Femur (tissue), 1 donor: ENCODE measurements around the gene IL9R.
"Not testable (repeated sequence)": the region's sequence is repeated elsewhere in the genome, so short reads cannot be mapped to it uniquely, and the experiment has no call there.

ENCODE experiments used
- DNase-seq: peaks from one replicate; pipeline ENCODE4 v3.0.0-alpha.2; 2017

IL9R gene

DNA sequence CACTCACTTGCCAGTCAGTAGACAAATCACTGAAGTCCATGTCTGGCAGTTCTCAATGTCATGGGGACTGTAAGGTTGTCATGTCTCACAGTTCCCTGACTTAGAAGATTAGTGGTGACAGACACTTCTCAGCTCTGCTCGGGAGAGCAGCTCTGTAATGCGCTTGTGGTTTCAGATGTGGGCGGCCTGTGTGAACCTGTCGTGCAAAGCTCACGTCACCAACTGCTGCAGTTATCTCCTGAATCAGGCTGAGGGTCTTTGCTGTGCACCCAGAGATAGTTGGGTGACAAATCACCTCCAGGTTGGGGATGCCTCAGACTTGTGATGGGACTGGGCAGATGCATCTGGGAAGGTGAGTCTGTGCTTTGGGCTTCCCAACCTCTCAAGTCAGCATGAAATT, at the start of gene IL9R:
TSS of gene IL9R (plus strand) at position 261 of the 400 bp plus-strand sequence. CDS start at position 325, 64 bp downstream.
- DNase-seq = no peak

DNA sequence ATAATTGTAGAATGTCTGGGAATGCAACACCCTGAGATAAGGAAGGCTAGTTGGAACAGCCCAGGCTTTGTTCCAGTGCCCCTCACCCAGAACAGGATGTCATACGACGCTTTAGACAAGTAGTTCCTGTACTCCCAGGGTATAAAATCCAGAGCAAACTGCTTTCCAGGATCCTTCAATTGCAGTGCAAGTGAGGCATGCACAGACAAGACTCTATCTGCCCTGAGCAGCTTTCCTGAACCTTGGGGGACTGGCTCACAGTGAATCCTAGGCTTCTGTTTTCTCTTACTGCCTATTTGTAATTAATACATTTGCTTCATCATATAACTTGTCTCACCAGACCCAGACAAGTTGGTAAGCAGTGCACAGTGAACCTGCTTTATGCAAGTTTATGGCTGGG, 48.4 kb upstream of the IL9R start:
- no peak for DNase-seq

DNA sequence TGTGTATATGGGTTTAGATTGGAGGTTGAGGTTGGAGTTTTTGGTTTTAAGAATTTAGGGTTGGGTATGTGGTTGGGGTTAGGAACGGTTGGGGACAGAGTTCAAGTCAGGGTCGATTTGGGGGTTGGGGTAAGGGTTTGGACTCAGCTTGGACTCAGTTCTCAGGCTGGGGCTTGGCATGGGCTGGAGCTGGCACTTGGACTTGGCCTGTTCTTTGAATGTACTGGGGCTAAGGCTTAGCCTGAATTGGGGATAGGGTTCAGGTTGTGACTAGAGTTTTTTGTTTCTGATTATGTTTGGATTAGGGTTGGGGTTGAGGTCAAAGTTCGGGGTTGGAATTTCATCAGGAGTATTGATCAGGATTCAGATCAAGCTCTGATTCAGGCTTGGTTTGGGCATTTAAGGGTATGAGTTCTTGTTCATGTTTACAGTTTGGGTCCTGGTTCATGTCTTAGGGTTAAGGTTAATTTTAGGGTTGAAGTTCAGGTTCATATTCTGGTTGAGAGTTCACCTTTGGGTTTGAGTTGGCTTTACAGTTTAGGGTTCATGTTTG, 46.2 kb upstream of the IL9R start:
- no peak for DNase-seq

DNA sequence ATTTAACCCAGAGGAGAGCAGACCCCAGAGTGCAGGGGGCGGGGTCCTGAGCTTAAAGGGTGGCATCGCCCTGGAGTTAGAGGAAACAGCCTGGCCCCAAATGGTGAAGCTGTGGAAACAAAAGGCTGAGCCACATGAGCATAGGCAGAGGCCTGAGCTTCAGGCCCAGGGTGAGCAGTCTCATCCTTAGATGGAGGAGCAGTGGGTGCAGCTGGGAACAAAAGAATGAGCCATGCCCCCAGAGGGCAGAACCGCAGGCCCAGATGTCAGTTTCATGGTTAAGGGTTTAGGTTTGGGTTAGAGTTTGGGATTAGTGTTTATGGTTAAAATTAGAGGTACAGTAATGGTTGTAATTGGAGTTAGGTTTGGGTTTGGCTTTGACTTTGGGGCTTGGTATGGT, 44.4 kb upstream of the IL9R start:
- DNase-seq = no peak

- DNase-seq = no peak
Observed at GRCh38 chrX:155954793-155955192, 42.7 kb upstream of the IL9R start.

DNA sequence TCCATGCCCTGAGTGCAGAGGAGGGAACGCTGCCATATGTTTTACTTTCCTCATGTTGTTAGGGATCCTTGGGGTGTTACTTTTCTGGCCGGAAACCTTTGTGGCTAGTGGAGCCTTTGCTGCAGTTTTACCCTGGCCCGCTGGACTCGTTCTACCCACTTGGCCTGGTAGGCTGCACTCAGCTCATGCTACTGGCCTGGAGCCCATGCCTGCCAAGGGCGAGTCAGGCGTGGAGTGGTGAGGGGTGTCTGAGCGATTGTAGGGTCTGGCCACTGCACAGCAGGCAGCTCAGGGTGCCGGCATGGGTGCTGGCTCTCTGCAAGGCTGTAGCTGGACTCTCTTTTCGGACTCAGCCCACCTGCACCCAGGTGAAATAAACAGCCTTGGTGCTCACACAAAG, 41.4 kb upstream of the IL9R start:
- DNase-seq = no peak

DNA sequence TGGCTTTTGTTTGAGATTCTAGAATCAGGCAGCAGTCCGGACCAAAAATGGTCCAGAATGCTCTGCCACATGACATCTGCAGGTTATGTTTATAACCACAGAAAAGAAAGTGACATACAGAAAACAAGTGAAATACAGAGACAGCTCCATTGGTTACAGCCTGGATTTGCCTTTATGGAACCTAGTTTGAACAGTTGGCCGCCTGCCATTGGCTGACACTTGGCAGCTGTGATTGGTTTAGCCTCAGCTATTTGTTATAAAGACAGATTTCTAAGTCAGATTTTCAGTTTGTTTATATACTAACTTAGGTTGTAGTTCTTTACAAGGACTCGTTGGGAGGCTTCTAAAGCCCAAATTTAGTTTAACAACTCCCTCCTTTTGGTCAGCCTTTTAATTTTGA, 40.8 kb upstream of the IL9R start:
- DNase-seq = no peak

DNA sequence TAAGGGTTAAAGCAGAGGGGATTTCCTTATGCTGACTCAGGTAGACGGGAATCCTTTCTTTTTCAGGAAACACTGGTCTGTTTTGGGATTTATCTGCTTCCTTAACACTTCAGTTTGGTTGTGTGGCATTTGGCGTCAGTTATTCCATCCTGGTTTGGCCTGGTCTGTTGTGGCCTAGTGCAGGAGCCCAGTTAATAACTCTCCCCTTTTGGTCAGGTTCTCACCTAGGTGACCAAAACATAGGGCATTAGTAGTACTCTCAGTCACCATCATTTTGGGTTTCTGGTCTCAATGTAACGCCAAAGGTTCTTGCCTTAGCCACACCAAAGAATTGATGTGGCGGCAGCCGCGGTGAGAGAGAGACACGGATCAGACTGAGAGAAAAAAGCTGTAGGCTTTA, 39.7 kb upstream of the IL9R start:
- no peak for DNase-seq

DNA sequence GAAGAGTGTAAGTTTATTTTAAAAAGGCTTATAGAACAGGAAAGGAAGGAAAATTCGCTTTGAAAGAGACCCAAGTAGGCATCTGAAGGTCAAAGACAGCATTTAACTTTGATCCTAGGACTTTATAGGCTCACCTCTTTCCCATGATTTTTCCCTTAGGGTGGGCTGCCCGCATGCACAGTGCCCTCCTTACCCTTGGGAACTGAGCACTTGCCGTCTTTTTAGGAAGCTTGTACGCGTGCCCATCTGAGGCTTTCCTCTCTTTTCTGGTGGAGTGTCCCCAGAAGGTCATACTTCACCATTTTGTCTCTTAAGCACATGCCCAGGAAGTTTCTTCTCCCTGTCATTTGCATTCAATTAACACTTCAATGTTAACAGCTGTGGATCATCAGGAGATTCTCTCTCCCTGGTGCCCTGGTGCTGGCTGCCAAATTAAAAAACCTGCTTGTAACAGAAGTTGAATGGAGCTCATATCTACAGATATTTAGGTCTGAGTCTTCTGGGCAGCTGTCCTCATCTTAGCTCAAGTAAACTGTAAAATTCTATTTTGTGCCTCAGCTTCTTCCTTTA, 38.4 kb upstream of the IL9R start:
- DNase-seq = no peak

DNA sequence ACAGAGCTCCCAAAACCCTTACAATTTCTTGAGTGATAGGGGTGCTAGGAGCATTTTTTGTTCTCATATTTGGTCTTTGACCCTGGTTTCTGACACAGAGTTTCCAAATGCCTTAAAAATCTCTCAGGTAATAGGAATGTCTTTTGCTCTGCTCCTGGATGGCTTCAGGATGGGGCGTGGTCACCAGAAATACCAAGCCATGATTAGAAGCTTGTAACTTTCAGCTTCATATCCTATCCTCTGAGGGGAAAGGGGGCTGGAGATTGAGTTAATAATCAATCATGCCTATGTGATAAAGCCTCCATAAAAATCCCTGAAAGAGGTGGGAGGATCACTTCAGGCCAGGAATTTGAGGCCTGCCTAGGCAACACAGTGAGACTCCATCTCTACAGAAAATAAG, 34.6 kb upstream of the IL9R start:
- no peak for DNase-seq

DNA sequence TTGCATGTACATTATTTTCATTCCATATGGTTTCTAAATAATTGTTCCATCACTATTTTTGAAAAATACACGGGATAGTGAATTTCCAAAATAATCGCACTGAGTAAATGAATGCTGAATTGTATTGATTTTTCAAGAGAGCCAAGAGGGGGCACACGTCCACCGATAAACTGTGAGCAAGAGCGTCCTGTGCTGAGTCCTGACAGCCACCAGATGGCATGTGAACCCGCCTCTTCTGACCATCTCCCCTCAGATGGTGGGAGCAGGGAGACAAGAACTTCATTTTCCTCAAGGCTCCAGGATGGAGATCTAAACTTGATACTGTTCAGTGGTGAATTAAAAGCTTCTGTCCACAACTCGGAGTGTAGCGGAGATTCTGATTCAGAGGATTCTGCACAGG, 30.6 kb upstream of the IL9R start:
- DNase-seq = no peak

DNA sequence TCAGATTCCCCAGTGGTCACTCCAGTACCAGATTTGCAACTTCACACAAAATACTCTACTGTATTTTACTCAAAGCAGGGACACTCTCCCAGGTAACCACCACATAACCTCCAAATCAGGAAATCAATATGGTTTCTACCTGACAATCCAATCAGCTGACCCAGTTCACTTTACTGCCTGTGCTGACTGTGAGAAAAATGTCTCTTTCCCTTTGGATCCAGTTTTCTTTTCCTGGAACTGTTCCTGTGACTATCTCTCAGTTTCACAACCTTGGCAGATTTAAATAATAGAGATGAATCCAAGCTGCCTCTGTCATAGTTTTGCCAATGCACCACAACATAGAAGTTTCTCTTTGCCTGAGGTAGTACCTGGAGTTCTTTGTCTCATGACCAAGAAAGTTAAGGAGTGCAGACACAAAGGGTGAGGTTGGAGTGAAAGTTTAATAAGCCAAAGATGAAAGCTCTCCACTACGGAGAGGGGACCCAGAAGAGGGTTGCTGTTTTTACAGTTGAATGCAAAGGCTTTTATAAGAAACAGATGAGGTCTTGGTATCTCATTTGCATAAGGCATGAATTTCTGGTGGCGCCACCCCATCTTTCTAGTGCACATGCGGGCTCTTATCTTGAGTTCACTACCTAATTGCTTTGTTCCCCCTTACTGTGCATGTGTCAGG, 29.7 kb upstream of the IL9R start:
- DNase-seq = no peak

GRCh38 chrX:155968326-155968661, 29.2 kb upstream of the IL9R start:
- no peak for DNase-seq

DNA sequence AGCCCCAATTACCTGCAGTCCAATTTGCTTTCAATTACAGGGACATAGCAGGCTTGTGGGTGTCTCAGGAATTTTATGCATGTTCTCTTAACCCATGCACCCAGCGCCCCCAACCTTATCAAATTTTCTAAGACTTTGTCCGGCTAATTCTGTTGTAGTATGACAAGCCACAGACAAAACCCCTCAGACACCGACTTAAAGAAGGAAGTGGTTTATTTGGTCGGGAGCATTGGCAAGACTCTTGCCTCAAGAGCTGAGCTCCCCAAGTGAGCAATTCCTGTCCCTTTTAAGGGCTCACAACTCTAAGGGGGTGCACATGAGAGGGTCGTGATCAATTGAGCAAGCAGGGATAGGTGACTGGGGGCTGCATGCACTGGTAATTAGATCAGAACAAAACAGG, 28.7 kb upstream of the IL9R start:
- DNase-seq = no peak

DNA sequence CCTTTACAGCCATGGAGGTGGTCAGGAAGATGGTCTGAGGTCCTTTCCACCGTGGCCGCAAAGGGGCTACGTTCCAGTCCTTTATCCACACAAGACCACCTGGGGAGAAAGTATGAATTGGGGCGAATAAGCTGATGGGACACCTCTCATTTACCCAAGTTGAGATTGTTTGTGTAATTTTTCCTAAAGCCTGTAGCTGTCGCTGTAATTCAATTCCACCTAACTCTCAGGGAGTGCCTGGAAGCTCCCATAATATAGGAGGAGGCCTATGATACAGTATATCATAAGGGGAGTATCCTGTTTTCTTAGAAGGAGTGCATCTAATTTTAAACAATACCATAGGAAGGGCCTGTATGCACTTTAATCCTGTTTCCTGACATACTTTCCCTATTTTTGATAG, 25.8 kb upstream of the IL9R start:
- not testable (repeated sequence) for DNase-seq

DNA sequence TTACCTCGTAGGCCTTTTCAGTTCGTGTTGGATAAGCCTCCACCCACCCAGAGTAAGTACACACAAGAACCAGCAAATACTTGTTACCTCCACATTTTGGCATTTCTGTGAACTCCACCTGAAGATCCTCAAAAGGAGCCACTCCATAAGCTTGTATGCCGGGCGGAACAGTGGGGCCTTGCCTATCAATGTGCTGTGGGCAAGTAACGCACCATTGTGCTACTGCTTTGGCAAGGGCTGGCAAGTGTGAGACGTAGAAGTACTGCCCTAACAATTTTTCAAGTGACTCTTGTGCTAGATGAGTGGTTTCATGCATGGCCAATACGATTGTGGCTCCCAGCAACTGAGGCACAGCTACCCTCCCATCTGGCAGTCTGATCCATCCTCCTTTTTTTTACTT, 25.3 kb upstream of the IL9R start:
- DNase-seq = not testable (repeated sequence)

- DNase-seq = no peak
Observed at GRCh38 chrX:155983326-155983725, 14.2 kb upstream of the IL9R start.

GRCh38 chrX:155985208-155985607, 12.3 kb upstream of the IL9R start:
- no peak for DNase-seq

DNA sequence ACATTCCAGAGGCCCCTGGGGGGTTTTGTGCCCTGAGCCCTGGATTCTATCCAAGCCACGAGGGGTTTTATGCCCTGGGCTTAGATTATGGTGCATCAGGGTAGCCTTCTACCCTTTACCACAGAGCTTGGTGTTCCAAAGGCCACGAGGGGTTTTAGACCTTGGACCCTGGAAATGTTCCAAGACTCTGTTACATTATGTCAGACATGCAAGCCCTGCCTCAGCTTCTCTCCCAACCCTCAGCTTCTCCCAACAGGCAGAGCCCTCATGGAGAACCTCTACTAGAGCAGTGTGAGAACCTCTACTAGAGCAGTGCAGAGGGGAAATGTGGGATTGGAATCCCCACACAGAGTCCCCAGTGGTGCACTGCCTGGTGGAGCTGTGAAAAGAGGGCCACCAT, 10.5 kb upstream of the IL9R start:
- not testable (repeated sequence) for DNase-seq

DNA sequence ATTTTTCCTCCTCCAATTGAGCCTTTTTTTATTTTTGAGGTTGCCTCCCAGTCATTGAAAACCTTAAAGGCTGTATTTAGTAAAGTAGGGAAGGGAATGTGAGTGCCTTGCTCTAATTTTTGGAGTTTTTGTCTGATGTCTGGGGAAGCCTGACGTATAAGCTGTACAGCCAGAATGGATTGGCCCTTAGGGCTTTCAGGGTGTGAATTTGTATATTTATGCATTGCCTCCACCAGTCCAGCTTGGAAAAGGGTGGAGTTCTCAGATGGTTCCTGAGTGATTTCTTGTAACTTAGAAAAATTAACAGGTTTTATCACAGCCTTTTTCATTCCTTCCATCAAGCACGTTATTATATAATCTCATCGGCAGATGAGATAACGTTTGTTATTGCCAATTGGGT, 8.6 kb upstream of the IL9R start:
- no peak for DNase-seq

DNA sequence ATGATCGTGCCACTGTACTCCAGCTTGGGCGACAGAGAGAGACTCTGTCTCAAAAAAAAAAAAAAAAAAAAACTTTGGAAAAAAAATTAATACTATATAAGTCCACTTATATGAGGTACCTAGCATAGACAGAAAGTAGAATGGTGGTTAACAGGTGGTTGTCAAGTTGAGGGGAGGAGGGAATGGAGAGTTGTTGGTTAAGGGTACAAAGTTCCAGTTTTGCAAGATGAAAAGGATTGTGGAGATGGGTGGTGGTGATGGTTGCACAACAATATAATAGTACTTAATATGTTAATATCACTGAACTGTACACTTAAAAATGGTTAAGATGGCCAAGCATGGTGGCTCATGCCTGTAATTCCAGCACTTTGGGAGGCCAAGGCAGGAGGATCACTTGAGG, 4.1 kb upstream of the IL9R start:
- no peak for DNase-seq

DNA sequence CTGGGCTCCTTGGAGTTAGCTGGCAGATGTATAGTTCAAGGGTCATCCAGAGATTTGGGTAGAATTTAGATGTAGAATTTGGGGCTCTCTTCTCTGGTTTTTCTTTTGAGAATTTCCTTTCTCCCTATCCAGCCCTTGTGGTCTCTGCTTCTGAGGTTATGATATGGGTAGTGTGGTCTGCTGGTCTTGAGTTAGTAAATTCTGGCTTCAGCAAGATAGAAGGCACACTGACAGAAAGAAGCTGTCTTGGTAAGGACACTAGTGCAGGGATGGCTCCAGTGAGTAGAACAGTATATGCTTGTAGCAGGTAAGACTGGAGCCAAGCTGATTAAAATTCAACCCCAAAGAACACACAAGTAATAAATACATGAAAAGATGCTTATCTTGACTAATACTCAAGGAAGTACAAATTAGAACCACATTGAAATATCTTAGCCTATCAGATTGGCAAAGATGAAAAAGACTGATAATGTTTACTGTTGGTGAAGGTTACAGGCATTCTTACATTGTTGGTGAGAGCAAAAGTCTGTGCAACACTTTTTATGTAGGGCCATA, 2.1 kb upstream of the IL9R start:
- DNase-seq = no peak

- DNase-seq = no peak
Observed at GRCh38 chrX:155998116-155998515, 620 bp downstream of the IL9R start.

DNA sequence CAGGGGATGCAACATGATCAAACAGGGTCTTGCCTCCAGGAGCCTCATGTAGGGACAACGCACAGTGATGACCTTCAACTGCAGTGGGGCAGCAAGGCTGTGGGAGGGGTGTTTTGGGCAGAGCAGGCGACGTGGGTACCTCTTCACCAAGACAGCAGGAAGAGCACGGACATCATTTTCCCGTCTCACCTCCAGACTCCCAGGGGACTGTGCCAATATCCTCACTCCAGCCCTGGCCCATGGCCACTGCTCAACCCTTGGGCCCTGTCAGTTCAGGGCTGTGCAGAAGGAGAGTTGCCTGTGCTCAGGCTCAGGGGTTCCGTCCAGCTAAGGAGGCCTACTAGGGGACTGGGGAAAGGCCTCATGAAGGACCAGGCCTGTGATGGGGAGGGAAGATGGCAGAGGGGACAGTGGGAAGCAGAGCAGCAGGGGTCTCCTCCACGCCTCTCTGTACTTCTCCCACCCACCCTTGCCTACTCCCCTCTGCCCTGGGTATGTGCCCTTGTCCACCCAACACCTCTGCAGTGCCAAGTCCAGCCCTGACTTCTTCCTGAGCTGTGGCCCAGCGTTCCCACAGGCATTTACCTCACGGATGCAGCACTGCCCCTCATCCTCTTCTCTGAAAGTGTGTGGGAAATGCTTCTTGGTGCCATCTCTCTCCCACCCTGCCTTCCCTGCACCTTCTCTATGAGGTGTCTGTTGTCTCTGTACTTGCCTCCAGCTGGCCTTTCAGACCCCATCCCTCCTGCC, 1.4 kb downstream of the IL9R start:
- DNase-seq = no peak
